ENCODE measurements around the gene LACTB.

LACTB gene, protein sequence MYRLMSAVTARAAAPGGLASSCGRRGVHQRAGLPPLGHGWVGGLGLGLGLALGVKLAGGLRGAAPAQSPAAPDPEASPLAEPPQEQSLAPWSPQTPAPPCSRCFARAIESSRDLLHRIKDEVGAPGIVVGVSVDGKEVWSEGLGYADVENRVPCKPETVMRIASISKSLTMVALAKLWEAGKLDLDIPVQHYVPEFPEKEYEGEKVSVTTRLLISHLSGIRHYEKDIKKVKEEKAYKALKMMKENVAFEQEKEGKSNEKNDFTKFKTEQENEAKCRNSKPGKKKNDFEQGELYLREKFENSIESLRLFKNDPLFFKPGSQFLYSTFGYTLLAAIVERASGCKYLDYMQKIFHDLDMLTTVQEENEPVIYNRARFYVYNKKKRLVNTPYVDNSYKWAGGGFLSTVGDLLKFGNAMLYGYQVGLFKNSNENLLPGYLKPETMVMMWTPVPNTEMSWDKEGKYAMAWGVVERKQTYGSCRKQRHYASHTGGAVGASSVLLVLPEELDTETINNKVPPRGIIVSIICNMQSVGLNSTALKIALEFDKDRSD

DNA sequence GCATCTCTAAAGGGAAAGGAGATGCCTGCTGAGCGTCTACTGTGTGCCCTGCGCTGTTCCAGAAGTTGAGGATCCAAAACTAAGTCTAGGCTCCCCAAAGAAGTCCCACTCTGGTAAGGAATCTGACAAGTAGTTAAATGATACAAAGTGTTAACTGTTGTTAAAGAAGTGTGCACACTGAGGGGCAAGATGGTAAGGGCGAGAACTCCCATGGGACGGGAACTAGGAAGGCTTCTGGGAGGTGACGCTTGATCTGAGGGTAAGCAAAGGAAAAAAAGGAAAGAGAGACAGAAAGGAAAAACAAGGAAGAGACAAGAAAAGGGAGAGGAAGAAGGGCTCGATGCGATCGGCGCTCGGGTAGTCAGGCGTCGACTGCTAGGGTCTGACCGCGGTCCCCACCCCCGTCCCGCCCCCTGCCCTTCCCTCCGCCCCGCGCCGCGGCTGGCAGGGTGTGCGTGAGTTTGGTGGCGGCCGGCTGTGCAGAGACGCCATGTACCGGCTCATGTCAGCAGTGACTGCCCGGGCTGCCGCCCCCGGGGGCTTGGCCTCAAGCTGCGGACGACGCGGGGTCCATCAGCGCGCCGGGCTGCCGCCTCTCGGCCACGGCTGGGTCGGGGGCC lies at the start of gene LACTB:
TSS of gene LACTB (plus strand) at position 480 of the 620 bp plus-strand sequence. CDS start at position 491, 11 bp downstream.
- peak; percentile 90 for DNase-seq (ENCODE audit: low spot score)

DNA sequence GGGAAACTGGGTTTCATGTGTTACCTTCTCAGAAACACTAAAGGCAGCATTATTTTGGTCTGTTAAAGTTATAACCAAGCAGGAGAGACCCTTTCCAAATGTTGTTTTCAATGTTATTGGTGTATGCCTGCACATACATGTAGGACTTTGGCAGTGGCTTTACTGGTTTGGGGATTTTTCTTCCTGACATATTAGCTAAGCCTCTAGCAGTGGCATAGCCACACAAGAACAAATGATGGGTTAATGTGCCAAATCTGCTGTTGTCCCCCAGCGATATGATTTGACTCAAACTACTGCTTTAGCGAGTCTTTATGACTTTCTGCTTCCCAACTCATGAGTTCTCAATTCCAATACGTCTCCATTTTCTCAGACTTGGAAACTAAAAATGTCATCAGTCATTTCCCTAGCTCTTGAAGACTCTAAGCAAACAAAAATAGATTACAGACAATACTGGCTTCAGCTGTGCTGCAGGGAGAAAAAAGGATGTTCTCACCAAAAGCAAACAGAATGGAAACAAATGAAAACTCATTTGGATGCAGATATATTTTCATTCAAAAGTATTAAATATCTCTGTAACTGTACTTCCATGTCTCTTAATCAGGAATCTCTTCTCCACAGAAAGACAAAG lies 49.5 kb upstream of the LACTB start:
- DNase-seq (ENCODE audit: low spot score), result no peak

DNA sequence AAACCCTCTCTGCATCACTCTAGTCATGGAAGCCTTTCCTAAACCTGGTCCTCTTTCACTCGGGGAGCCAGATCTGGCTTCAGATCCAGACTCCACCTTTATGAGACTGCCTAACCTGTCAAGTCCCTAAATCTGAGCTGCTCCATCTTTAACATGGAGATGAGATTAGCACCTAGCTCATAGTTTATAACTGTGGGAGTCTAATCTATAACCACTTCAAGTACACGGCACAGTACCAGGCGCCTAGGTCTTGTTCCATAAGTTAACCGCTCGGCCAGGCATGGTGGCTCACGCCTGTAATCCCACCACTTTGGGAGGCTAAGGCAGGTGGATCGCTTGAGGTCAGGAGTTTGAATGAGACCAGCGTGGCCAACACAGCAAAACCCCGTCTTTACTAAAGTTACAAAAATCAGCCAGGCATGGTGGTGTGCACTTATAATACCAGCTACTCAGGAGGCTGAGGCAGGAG lies 48.8 kb upstream of the LACTB start:
- DNase-seq (ENCODE audit: low spot score), result no peak

DNA sequence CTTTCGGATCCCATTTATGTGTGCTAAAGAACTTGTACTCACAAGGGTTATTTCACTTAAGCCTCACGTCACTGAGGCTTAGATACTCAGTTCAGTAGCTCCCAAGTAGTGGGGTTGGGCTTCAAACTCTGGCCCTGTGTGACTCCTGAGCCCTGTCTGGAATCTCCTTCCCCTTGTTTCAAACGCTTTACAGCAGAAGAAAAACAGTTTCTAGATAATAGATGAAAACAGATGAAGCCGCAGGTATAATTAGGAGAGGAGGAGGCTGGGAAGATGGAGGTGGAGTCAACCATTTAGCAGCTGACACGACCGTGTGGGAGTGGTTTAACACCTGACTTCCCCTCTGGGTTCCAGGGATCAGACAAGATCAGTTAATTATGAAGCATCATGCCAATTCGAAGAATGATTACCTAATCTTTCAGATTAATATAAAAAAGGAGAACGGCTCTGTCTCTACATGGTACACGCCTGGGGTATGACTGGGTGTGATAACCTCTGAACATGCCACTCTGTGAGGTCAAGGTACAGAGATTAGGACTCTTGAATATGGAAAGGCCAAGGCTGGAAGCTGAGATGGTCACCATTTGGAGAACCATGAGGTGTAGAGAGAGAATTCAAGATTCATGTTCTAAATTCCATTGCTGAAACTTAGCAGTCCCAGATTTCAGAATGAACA lies 48.0 kb upstream of the LACTB start:
- DNase-seq (ENCODE audit: low spot score), result no peak

DNA sequence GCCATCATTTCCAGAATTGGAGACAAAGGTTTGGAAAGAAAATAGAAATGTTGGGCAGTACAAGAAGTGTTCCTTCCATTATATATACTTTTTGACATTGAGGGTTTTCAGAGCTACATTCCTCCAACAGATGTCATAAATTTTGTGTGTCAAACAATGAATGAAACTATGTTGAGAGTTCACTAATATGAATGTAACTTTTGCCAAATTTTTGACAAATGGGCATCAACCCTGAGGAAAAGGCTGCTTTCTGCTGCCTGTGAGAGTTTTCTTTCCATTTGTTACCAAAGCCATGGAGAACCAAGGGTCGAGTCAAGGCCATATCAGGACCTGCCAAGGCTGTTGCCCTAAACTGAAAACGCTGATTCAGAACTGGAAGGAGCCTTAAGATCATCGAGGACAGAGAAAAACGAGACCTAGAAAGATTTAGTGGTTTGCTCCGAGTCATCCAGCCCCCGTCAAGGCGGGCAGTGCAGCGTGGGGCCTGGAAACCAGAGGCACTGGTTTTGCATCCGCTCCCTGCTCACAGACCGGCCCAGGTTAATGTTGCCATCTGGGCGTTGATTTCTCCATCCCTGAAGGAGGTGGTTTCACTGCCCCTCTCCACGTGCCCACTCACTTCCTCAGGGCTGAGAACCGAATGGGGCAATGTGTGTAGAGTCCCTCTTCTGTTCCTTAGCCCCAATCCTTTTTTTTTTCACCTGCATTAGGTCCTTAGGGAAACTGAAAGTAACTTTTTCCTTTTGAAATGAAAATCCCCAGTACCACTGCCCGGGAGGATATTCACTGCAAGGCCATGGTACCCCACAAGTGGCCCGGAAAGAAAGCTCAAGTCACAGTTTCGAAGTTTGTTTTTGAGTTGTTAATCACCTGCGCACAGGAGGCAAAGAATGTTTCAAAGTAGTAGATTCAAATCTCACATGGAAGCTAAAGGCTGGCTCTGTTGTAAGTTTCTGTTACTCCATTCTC lies 46.4 kb upstream of the LACTB start:
- DNase-seq (ENCODE audit: low spot score), result no peak

DNA sequence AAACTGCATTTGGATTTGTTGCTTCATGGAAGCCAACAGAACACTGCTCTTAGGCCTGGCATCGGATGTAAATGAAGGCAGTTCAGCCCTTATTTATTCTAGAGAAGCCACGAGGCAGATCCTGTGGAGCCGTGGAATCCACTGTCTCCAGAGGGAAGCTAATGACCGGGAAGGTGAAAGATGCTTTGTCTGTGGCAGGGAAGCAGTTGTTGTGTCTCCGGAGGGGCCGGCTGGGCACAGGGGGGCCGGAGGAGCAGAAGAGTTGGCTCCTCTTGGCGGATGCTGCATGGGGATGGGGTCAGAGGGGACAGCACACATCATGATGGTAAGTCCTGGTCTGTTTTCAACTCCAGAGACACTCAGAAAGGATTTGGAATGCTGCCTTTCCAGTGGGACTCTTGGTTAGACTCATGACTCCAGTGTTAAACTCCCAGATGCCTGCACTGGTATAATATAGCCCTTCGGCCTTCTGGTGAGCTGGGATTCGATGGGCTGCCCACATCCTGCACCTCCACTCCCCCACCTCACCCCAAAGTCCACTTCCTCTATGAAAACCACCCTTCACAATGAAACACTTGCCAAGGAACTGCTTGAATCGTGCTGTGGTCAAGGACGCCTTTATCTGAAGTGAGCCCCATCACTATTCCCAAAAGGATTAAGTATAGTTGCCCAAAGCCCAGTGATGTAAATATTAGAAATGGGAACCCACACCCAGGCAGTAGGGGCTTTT lies 45.5 kb upstream of the LACTB start:
- DNase-seq (ENCODE audit: low spot score), result no peak

DNA sequence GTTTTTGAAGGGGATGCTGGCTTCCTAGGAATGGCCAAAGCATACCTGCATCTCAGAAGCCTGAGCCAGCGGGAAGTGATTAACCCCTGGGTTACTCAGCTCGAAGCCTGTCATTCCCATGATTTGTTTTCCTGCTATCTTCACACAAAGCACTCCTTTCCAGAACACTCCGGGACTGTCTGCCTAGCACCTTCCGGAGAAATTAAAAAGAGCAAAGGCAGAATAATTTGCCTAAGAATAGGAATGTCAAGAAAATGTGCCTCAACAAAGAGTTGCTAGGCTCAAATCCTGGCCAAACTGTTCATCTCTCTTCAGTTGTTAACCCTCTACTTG lies 45.0 kb upstream of the LACTB start:
- no peak for DNase-seq (ENCODE audit: low spot score)

DNA sequence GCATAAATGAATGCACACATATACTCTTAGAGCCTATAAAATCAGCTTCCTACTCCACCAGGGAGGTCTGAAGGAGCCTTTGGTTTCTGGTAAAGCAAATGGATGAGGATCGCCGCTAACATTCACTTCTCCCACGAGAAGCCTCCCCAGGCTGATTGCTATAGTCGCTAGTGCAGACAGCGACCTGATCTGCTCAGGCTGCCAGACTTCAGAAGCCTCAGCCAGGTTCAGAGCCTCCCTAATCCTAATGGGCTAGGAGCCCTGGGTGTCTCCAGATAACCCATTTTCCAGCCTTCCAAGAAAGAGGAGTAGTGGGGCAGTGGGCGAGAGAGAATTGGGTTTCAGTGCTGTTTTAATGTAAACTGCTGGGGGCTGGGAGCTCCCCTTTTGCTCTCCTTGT lies 43.7 kb upstream of the LACTB start:
- no peak for DNase-seq (ENCODE audit: low spot score)

DNA sequence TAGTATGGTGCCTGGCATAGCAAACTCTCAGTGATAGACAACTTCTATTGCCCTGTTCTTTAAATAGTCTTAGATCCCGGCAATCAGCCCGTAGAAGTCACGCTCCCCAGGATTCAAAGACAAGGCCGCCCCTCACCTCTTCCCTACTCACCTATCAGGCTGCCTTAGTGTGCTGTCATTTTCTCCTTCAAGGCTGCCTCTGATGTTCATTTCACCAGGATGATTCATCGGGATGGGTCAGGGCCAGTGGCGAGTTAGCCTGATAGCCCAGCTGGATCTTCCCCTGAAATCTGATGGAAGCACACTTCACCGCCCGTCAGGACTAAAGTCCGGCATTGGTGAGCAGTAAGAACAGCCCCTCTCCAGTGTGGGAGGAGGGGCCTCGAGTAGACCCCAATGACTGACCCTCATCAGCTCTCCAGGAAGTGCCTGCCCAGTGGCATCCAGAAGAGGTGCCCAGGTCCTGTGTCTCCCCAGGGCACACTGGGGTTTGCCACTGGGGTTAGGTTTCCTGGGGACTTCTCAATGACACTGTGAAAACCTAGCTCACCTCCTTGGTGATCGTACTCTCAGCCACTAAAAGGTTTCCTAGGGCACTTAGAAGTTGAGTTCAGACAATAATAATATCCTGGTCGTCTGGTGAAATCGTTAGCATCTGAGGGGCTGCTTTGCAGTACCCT lies 41.6 kb upstream of the LACTB start:
- DNase-seq (ENCODE audit: low spot score), result no peak

DNA sequence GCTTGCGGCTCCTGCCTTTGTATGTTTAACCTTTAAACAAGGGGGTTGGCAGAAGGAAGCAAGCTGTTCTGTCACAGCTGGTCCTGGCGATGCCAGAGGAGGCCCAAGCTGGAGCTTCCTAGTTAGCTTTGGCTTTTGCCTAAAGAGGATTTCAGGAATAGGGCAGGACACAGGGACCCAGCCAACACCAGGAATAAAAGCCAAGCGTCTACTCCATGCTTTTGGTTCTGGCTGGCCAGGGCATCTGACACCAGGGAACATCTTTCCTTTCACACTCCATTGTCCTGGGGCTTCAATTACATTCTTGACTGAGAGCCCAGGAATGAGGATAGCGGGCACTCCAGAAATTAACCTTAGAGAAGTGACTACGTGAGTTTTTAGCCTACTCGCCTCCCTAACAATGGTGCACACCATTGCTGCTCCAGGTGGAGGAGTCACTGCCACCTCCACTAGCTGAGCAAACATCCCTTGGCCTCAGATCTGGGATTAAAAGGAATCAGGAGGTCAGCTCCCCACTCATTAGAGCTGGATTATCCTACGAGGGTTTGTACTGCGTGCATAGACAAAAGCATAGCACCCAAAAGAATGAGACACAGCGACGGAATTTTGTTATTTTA lies 40.9 kb upstream of the LACTB start:
- no peak for DNase-seq (ENCODE audit: low spot score)

DNA sequence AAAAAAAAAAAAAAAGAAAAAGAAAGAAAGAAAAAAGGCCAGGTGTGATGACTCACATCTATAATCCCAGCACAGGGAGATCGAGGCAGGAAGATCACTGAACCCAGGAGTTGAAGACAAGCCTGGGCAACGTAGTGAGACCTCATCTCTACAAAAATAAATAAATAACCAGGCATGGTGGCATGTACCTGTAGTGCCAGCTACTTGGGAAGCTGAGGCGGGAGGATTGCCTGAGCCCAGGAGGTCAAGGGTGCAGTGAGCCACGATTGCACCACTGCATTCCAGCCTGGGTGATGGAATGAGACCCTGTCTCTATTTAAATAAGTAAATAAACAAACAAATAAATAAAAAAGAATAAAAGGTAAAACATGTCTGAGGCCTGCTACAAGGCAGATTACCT lies 39.3 kb upstream of the LACTB start:
- no peak for DNase-seq (ENCODE audit: low spot score)

DNA sequence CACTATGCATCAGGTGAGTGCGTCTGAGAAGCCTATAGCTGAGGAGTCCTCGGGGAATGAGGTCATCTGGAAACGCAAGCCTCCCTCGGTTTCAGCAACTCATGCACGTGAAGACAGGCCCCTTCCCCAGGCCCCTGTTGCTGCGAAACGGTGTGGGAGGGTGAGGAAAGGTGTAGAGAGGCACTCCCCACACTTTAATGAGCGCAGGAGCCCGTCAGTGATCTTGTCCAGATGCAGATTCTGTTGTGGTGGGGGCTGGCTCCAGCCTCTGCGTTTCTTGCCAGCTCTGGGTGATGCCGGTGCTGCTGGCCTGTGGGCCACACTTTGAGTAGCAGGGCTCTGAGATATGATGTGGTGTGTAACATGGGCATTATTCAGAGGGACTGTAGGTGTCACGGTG lies 38.6 kb upstream of the LACTB start:
- no peak for DNase-seq (ENCODE audit: low spot score)

DNA sequence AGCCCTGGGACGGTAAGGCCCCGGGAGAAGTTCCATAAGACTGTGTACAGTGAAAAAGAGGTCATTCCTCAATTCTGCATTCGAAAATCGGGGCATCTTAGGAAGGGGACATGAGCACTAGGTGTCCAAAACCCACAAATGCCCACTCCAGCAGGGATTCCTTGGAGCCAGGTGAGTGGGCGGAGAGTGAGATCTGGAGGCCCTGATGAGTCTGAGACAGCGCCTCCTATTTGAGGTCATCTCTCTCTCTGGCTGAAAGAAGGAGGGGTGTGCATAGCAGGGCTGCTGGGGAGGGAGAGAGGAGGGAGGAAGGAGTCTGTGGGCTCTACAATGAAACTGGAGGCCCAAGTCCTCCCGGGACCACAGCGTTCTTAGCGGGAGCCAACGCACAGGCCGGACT lies 38.1 kb upstream of the LACTB start:
- no peak for DNase-seq (ENCODE audit: low spot score)

DNA sequence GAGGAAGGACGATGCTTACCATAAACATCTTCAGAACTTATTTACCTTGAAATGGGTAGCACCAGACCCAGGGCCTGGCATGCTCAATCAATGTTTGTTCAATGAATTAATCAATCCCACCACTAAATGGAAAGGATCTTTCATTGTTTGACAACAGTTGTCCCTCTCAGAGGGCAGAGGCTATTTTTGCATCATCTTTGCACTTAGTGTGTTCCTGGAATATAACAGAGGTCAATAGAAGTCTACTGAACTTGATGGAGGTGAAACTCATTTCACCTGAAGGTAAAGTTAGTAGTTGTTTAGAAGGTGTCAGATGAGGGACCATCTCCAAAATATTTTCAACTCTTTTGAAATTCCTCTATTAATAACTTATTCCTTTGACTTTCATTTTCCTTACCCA lies 36.9 kb upstream of the LACTB start:
- no peak for DNase-seq (ENCODE audit: low spot score)

DNA sequence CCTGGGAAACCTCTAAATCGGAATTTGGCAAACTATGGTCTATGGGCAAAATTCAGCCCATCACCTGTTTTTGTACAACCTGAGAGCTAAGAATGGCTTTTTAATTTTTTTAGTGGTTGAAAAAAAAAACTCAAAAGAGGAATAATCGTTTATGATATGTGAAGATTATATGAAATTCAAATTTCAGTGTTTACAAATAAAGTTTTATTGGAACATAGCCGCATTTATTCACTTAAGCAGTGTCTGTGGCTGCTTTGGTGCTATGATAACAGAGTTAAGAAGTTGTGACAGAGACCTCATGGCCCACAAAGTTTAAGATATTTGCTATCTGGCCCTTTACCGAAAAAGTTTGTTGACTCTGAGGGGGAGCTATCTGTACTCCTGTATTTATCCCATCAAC lies 36.4 kb upstream of the LACTB start:
- DNase-seq (ENCODE audit: low spot score), result no peak

DNA sequence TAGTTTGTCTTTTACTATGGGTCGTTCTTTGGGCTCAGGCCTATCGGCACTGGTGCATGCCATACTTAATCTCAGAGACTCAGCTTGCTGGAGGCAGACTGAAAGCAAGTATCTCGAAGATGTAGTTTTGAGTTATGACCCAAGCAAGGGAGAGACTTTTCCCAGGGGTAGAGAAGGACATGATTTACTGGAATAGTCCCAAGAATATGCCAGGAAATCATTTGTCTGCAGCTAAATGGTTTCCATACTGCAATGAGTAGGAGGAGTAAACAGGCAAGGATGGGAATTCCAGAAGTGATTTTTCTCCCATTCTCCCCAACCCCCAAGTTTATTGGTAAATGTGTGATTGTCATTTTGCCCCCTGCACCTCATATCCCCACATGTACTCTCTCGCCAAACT lies 35.4 kb upstream of the LACTB start:
- DNase-seq (ENCODE audit: low spot score), result no peak

DNA sequence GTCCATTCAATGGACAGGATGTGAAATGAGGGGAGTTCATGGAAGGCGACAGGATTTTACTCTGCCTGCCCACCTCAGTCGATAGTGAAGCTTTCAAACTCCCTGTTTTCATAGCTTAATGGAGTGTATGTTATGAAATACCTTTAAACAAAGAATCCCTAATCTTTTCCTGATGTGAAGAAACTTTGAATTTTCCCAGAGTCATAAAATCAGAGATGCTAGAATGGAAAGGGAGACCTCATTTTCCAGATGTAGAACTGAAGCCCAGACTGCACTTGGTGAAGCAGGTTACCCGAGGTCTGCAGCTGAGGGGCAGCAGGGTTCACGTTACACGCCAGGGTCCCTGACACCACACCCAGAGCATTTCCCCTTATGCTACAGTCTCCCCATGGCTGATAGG lies 34.7 kb upstream of the LACTB start:
- DNase-seq (ENCODE audit: low spot score), result no peak

DNA sequence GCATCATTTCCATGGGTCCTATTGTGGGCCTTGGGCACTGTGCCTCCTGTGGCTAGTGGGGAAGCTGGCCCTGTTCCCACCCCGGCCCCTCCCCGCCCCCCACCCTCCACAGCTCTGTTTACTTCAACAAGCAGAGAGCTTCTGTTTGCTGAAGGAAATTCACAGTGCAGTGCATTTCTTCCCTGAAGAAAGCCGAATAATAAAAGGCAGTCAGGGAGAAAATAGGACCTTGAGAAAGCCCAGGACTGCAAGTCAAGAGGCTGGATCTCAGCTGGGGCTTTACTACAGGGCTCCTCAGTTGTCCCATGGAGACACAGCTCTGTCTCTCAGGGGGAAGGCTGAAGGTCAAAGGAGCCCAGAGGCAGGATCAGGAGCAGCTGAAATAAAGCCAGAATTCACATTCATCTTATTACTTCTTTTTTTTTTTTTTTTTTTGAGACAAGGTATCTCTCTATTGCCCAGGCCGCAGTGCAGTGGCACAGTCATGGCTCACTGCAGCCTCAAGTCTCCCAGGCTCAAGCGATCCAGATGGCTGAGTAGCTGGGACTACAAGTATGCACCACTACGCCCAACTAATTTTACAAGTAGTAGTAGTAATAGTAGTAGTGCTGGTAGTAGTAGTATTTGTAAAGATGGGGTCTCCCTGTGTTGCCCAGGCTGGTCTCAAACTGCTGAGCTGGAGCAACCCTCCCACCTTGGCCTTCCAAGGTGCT lies 33.0 kb upstream of the LACTB start:
- no peak for DNase-seq (ENCODE audit: low spot score)
